GM23338 (cell line): Measurements from ENCODE around the gene PPP2R5C.

Experiments
- CREB1 ChIP-seq: fragments of 250-450 bp; sonication (Bioruptor Pico); IDR thresholded peaks from 2 replicates; pipeline ENCODE4 v1.5.0; 2020; ENCODE audit warnings: low read depth, mild to moderate bottlenecking, moderate library complexity
- CTCF ChIP-seq, 2 experiments: fragments of 200-600 bp in 1 of 2; sonication (generic) in 1 of 2; conservative IDR thresholded peaks; 2 replicates each; pipeline versions ENCODE4 v1.5.1 to v1.6.1; 2016 to 2017; ENCODE audit warnings: antibody characterized with exemption in 2 of 2, low read depth in 2 of 2, mild to moderate bottlenecking in 2 of 2, moderate library complexity in 1 of 2
- ETS1 ChIP-seq: IDR thresholded peaks from 2 replicates; pipeline ENCODE4 v1.6.1; 2016; ENCODE audit warnings: antibody characterized with exemption
- POLR2AphosphoS5 ChIP-seq: IDR thresholded peaks from 2 replicates; pipeline ENCODE4 v1.6.1; 2016; ENCODE audit warnings: antibody characterized with exemption, low read depth
- REST ChIP-seq: IDR thresholded peaks from one replicate; pipeline ENCODE4 v1.6.1; 2018; ENCODE audit warnings: antibody characterized with exemption; ENCODE audit not compliant: unreplicated experiment
- ZNF114 ChIP-seq: fragments of 250-450 bp; sonication (Bioruptor Pico); IDR thresholded peaks from 2 replicates; pipeline ENCODE4 v1.5.0; 2020; ENCODE audit warnings: mild to moderate bottlenecking, moderate library complexity
- ZNF331 ChIP-seq: fragments of 250-450 bp; sonication (Bioruptor Pico); IDR thresholded peaks from 2 replicates; pipeline ENCODE4 v1.5.0; 2020; ENCODE audit warnings: low read depth, mild to moderate bottlenecking, moderate library complexity

- TF ChIP-seq CTCF (conservative IDR thresholded peaks at IDR 0.05; ENCODE audit: low read depth in 2 of 2) (no peak), CREB1 (CRISPR knock-in tag) (no peak), POLR2AphosphoS5 (no peak), ZNF331 (CRISPR knock-in tag) (no peak), ZNF114 (no peak), REST (no peak), ETS1 (no peak)
Observed at GRCh38 chr14:101939646-101940170, 178.2 kb downstream of the PPP2R5C start.
